Astrocyte (in vitro differentiated cells and primary cell): ENCODE results near the gene KRTAP5-1. TPM values are rescaled to one million over a fixed set of nuclear protein-coding genes. Genes with fewer than 3 reads are reported as not detected.
"Not testable (repeated sequence)": the region's sequence is repeated elsewhere in the genome, so short reads cannot be mapped to it uniquely, and the experiment has no call there.

Experiments
- DNase-seq: peaks from one replicate; pipeline ENCODE4 v3.0.0-alpha.2; 2010; ENCODE audit warnings: low read depth
- FAIRE-seq: peaks from 2 replicates; lab custom pipeline; 2011; peaks lifted over from hg19 to GRCh38; lab: Jason Lieb, UNC
- H2AFZ ChIP-seq: 2 replicates; pipeline ENCODE4 v1.6.0; 2012; ENCODE audit warnings: low read depth, low read length, inconsistent platforms
- H3K27ac ChIP-seq: 2 replicates; pipeline ENCODE4 v1.5.1; 2011; ENCODE audit warnings: low read depth, low read length, inconsistent platforms
- H3K27me3 ChIP-seq: 2 replicates; pipeline ENCODE4 v1.6.0; 2011; ENCODE audit warnings: low read length, inconsistent platforms; ENCODE audit not compliant: insufficient read depth
- H3K36me3 ChIP-seq: 2 replicates; pipeline ENCODE4 v1.5.1; 2011; ENCODE audit warnings: low read length, inconsistent platforms; ENCODE audit not compliant: insufficient read depth
- H3K4me1 ChIP-seq: 2 replicates; pipeline ENCODE4 v1.5.1; 2011; ENCODE audit warnings: low read length, inconsistent platforms; ENCODE audit not compliant: insufficient read depth
- H3K4me2 ChIP-seq: 2 replicates; pipeline ENCODE4 v1.6.0; 2012; ENCODE audit warnings: low read length, inconsistent platforms
- H3K4me3 ChIP-seq: 2 replicates; pipeline ENCODE4 v1.5.1; 2011; ENCODE audit warnings: low read depth, mild to moderate bottlenecking, low read length, inconsistent platforms; ENCODE audit not compliant: insufficient read depth
- H3K79me2 ChIP-seq: 2 replicates; pipeline ENCODE4 v1.6.0; 2012; ENCODE audit warnings: mild to moderate bottlenecking, low read length, inconsistent platforms; ENCODE audit not compliant: insufficient read depth
- H3K9ac ChIP-seq: 2 replicates; pipeline ENCODE4 v1.6.0; 2012; ENCODE audit warnings: mild to moderate bottlenecking, low read length, inconsistent platforms
- H3K9me3 ChIP-seq: 2 replicates; pipeline ENCODE4 v1.5.1; 2012; ENCODE audit warnings: low read depth, mild to moderate bottlenecking, low read length, inconsistent platforms; ENCODE audit not compliant: insufficient read depth
- H4K20me1 ChIP-seq: 2 replicates; pipeline ENCODE4 v1.6.0; 2012; ENCODE audit warnings: low read length, inconsistent platforms; ENCODE audit not compliant: insufficient read depth
- H3K27ac Mint-ChIP-seq: one replicate; pipeline ENCODE4 v1.8.0; 2021; ENCODE audit warnings: mild to moderate bottlenecking, mixed read lengths; ENCODE audit not compliant: unreplicated experiment
- H3K27me3 Mint-ChIP-seq: one replicate; pipeline ENCODE4 v1.8.0; 2021; ENCODE audit warnings: low read depth, mixed read lengths; ENCODE audit not compliant: unreplicated experiment
- H3K36me3 Mint-ChIP-seq: one replicate; pipeline ENCODE4 v1.8.0; 2021; ENCODE audit warnings: low read depth, mixed read lengths; ENCODE audit not compliant: unreplicated experiment
- H3K4me1 Mint-ChIP-seq: one replicate; pipeline ENCODE4 v1.8.0; 2021; ENCODE audit warnings: low read depth, mixed read lengths; ENCODE audit not compliant: unreplicated experiment
- H3K4me3 Mint-ChIP-seq: one replicate; pipeline ENCODE4 v1.8.0; 2021; ENCODE audit warnings: mild to moderate bottlenecking, moderate library complexity, mixed read lengths; ENCODE audit not compliant: unreplicated experiment
- H3K9me3 Mint-ChIP-seq: one replicate; pipeline ENCODE4 v1.8.0; 2021; ENCODE audit warnings: mild to moderate bottlenecking, mixed read lengths; ENCODE audit not compliant: unreplicated experiment
- CTCF ChIP-seq: IDR thresholded peaks from 2 replicates; pipeline ENCODE4 v1.5.1; 2011; ENCODE audit warnings: low read depth, mild to moderate bottlenecking, inconsistent platforms, low read length, moderate library complexity; ENCODE audit not compliant: insufficient read depth
- EZH2 ChIP-seq: IDR thresholded peaks from 2 replicates; pipeline ENCODE4 v1.6.1; 2012; ENCODE audit warnings: mild to moderate bottlenecking, low read length, inconsistent platforms; ENCODE audit not compliant: insufficient read depth
- total RNA-seq: library from RNA; stranded (reverse); gene quantifications from 2 replicates; pipeline ENCODE4 v1.2.1, GENCODE V29; 2021

KRTAP5-1 gene
- total RNA-seq, 1 donor from 2014 or later, result not detected

GRCh38 chr11:1597994-1598380 is 12.9 kb upstream of the KRTAP5-1 start, which contains the start of gene KRTAP5-2:
TSS of gene KRTAP5-2 (minus strand) at chr11:1598294. CDS start at chr11:1598250, 44 bp downstream.
- FAIRE-seq, result no peak
- Histone ChIP-seq H3K4me3 (no peak within 1 kb of the TSS), H3K27ac (no peak within 1 kb of the TSS), H4K20me1 (no peaks in the 10 kb centered on the region), H3K79me2 (no peaks in the 10 kb centered on the region), H3K9ac (no peak within 1 kb of the TSS), H3K4me1 (no peaks in the 10 kb centered on the region), H3K27me3 (peaks cover 26% of the 10 kb centered on the region), H3K9me3 (no peaks in the 10 kb centered on the region), H3K4me2 (no peak within 1 kb of the TSS), H2AFZ (no peak within 1 kb of the TSS), H3K36me3 (no peaks in the 10 kb centered on the region)
- H3K36me3 Mint-ChIP-seq, result peaks cover 3% of the 10 kb centered on the region
- no peaks in the 10 kb centered on the region for H3K4me1 Mint-ChIP-seq
- no peak within 1 kb of the TSS for H3K27ac Mint-ChIP-seq
- peaks cover 2% of the 10 kb centered on the region for H3K9me3 Mint-ChIP-seq
- TF ChIP-seq EZH2 (no peak), CTCF (no peak)
- H3K27me3 Mint-ChIP-seq, result peaks cover 69% of the 10 kb centered on the region
- H3K4me3 Mint-ChIP-seq, result no peak within 1 kb of the TSS
- no peak for DNase-seq

- FAIRE-seq, result no peak
These were observed 12.4 kb upstream of the KRTAP5-1 start for GRCh38 chr11:1597331-1597993.

GRCh38 chr11:1596576-1597121 is 11.6 kb upstream of the KRTAP5-1 start:
- H3K4me1 ChIP-seq, H3K27ac ChIP-seq, H3K9me3 Mint-ChIP-seq, H3K4me1 Mint-ChIP-seq, H3K9ac ChIP-seq, H3K27ac Mint-ChIP-seq, H3K4me3 Mint-ChIP-seq, FAIRE-seq, DNase-seq, H3K79me2 ChIP-seq, H2AFZ ChIP-seq, H3K36me3 Mint-ChIP-seq, H3K4me3 ChIP-seq, H3K4me2 ChIP-seq, H3K36me3 ChIP-seq, H4K20me1 ChIP-seq, H3K9me3 ChIP-seq: not testable (repeated sequence)
- peaks cover 22% of the 10 kb centered on the region for H3K27me3 ChIP-seq
- H3K27me3 Mint-ChIP-seq, result peaks cover 73% of the 10 kb centered on the region

More at GRCh38 chr11:1597331-1597993, 12.4 kb upstream of the KRTAP5-1 start:
- Histone ChIP-seq H3K27me3 (peaks cover 24% of the 10 kb centered on the region), H3K27ac (no peak overlapping the region), H3K4me2 (no peak overlapping the region), H3K4me3 (no peak overlapping the region), H3K79me2 (no peaks in the 10 kb centered on the region), H3K36me3 (no peaks in the 10 kb centered on the region), H2AFZ (no peak overlapping the region), H3K9me3 (no peaks in the 10 kb centered on the region), H4K20me1 (no peaks in the 10 kb centered on the region), H3K9ac (no peak overlapping the region), H3K4me1 (no peaks in the 10 kb centered on the region)
- peaks cover 3% of the 10 kb centered on the region for H3K36me3 Mint-ChIP-seq
- no peak overlapping the region for H3K4me3 Mint-ChIP-seq
- no peaks in the 10 kb centered on the region for H3K4me1 Mint-ChIP-seq
- H3K27ac Mint-ChIP-seq, result no peak overlapping the region
- DNase-seq, result no peak
- H3K9me3 Mint-ChIP-seq, result peaks cover 2% of the 10 kb centered on the region
- TF ChIP-seq EZH2 (no peak), CTCF (no peak)
- H3K27me3 Mint-ChIP-seq, result peaks cover 73% of the 10 kb centered on the region

- H3K4me1 ChIP-seq, H3K9ac ChIP-seq, H3K9me3 Mint-ChIP-seq, H3K9me3 ChIP-seq, H3K4me2 ChIP-seq, H3K36me3 ChIP-seq, H2AFZ ChIP-seq, H3K4me3 ChIP-seq, H3K27ac ChIP-seq, H4K20me1 ChIP-seq, H3K36me3 Mint-ChIP-seq, FAIRE-seq, H3K79me2 ChIP-seq, H3K27ac Mint-ChIP-seq, DNase-seq, H3K4me3 Mint-ChIP-seq, H3K4me1 Mint-ChIP-seq: not testable (repeated sequence)
- H3K27me3 ChIP-seq, result peaks cover 24% of the 10 kb centered on the region
- peaks cover 70% of the 10 kb centered on the region for H3K27me3 Mint-ChIP-seq
These were observed 11.0 kb upstream of the KRTAP5-1 start for GRCh38 chr11:1595994-1596575.
